GM12891 (cell line): ENCODE measurements around the gene ERMP1.
A peak's percentile ranks its signal among the peaks of the same experiment; 100 is the strongest.
"Not testable (repeated sequence)": the region's sequence is repeated elsewhere in the genome, so short reads cannot be mapped to it uniquely, and the experiment has no call there.

ENCODE experiments used
- DNase-seq: peaks from one replicate; pipeline ENCODE4 v3.0.0; 2011; ENCODE audit warnings: low spot score; ENCODE audit not compliant: insufficient read length
- FAIRE-seq: peaks from 2 replicates; lab custom pipeline; 2011; peaks lifted over from hg19 to GRCh38; lab: Jason Lieb, UNC
- PAX5 ChIP-seq: IDR thresholded peaks from 2 replicates; pipeline ENCODE4 v1.6.1; 2011; ENCODE audit warnings: low read length, moderate library complexity, mild to moderate bottlenecking; ENCODE audit not compliant: insufficient read depth, severe bottlenecking
- POLR2A ChIP-seq: IDR thresholded peaks from 2 replicates; pipeline ENCODE4 v1.6.1; 2011; ENCODE audit warnings: low read depth, low read length, control low read depth
- POLR2AphosphoS5 ChIP-seq: IDR thresholded peaks from 2 replicates; pipeline ENCODE4 v1.6.1; 2011; ENCODE audit warnings: low read depth, low read length, control low read depth
- POU2F2 ChIP-seq: IDR thresholded peaks from 2 replicates; pipeline ENCODE4 v1.6.1; 2011; ENCODE audit warnings: low read depth, mild to moderate bottlenecking, control low read depth, low read length, moderate library complexity
- SPI1 ChIP-seq: IDR thresholded peaks from 2 replicates; pipeline ENCODE4 v1.6.1; 2011; ENCODE audit warnings: low read depth, low read length, control low read depth
- TAF1 ChIP-seq: IDR thresholded peaks from 2 replicates; pipeline ENCODE4 v1.6.1; 2011; ENCODE audit warnings: low read depth, low read length, control low read depth

ERMP1 gene

DNA sequence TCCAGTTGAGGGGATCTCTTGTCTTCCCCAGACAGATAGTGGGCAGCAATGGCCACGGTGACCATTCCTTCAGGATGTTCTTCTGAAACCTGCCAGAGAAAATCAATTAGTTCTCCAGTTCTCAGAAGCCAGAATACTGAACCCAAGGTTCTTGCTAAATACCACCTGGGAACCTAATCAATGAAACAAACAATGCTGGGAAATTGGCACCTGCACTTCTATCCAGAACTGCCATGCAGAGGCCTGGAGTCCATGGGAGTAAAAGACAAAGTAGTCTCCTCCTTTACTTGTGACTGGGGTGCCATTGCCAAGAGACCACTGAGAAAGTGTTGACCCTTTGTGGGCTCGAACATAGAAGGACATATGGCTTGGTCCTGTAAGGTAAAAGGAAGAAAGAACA, 45.7 kb downstream of the ERMP1 start:
- TF ChIP-seq POU2F2 (no peak), POLR2A (no peak), TAF1 (no peak), POLR2AphosphoS5 (no peak), SPI1 (no peak), PAX5 (no peak)
- no peak for DNase-seq
- no peak for FAIRE-seq

DNA sequence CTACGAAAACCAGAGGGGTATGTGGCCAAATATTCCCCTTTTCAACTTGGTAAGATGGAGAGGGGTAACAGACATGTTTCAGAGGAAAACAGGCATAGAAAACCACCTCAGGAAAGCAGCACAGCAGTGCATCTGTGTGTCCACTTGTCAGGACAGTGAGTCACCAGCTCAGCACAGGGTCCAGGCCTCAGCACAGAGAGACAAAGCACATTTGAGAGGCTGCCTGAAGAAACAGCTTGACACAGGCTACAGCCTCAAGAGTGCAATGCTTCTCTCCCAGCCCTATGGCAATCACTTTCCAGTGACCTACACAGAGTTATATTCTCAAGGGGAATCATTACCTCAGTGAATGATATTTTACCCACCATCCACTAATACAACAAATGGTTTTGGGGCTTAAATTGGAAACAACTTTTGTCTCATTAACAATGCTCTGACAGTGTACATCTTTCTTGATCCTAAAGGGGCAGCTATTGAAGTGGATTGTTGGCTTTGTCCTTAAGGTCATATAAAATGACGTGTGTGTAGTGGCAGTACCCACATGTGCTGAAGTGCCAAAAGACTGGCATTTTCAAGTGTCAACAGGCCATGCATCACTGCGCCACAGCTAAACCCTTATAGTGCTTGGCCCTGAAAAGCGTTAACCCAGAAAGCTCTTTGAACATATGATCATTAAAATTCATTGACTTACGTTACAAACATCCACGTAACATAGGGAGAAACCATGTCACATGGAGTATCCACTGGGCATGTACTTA, 46.4 kb downstream of the ERMP1 start:
- FAIRE-seq (no peak), DNase-seq (no peak)
- TF ChIP-seq POLR2AphosphoS5 (peak; percentile 51; the same call in 1 of the 2 replicates), POLR2A (no peak), TAF1 (no peak), PAX5 (no peak), POU2F2 (no peak), SPI1 (no peak)

DNA sequence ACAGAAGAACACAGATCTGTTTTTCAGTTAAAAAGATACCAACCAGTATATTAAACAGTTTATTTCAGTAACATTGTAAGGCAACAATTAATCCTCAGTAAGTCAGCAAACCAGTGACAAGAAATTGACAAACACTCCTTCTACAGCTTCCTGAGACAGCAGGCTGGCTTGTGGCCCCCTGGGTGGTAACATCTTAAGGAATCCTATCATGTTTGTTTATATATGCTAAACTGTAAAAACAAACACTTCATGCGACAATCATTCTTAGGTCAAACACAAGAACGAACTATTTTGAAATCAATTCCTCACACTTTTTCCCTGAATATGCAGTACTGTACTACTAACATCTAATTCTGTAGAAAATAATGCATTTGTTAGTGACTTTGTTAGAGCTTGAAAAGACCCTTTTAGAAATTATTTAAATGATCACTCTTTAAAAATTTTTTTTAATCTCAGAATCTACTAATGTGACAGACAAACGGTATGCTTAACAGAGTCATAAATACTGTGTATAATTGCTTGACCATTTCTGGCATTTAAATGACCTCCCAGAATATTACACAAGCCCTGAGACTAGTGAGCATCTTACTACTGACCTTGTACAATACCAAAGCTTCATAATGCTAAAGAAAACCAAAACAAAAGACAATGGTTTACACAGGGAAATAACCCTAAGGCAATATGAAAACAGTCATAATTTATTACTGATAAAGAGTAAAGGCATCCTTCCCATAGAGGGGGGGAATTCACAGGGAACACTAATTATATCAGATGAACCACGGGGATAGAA, 48.2 kb downstream of the ERMP1 start:
- FAIRE-seq: no peak
- DNase-seq: no peak
- no peak for TF ChIP-seq POLR2AphosphoS5
- TF ChIP-seq POU2F2: no peak
- no peak for TF ChIP-seq SPI1
- no peak for TF ChIP-seq TAF1
- no peak for TF ChIP-seq PAX5
- no peak for TF ChIP-seq POLR2A

DNA sequence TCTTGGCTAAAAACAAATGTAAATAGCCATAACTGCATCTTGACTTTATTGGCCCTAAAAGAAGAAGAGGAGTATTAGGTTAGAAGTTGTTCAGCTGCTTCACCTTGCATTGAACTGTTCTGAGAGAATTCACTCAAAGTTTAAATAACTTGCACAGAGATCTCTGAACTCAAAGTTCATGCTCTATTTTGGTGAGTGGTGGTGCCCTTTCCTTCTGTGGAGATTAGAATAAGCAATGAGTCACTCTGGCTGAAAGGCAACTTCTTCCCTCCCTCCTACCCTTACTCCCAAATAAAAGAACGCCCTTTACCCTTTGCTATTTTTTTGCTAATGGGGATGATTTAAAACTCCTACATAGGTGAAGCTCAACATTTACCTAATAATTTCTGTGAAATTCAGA, 48.9 kb downstream of the ERMP1 start:
- FAIRE-seq (no peak), DNase-seq (no peak)
- TF ChIP-seq POLR2AphosphoS5 (no peak), POLR2A (no peak), PAX5 (no peak), SPI1 (no peak), POU2F2 (no peak), TAF1 (no peak)

- not testable (repeated sequence) for FAIRE-seq, DNase-seq
These were observed 49.5 kb downstream of the ERMP1 start for GRCh38 chr9:5783420-5783819.

DNA sequence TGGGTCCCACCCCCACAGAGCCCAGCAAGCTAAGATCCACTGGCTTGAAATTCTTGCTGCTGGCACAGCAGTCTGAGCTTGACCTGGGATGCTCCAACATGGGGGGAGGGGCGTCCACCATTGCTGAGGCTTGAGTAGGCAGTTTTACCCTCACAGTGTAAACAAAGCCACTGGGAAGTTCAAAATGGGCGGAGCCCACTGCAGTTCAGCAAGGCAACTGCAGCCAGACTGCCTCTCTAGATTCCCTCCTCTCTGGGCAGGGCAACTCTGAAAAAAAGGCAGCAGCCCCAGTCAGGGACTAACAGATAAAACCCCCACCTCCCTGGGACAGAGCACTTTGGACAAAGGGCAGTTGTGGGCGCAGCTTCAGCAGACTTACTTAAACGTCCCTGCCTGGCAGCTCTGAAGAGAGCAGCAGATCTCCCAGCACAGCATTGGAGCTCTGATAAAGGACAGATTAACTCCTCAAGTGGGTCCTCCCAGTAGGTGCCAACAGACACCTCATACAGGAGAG, 53.2 kb downstream of the ERMP1 start:
- not testable (repeated sequence) for FAIRE-seq, DNase-seq
- 0 out of 2 replicates have a peak, but pooled peaks have one; percentile 3 for TF ChIP-seq POLR2AphosphoS5

- FAIRE-seq: no peak
- TF ChIP-seq PAX5 (no peak), SPI1 (no peak), POLR2A (no peak), TAF1 (no peak), POU2F2 (no peak), POLR2AphosphoS5 (no peak)
- DNase-seq: no peak
These were observed 54.1 kb downstream of the ERMP1 start for GRCh38 chr9:5778805-5779204.

DNA sequence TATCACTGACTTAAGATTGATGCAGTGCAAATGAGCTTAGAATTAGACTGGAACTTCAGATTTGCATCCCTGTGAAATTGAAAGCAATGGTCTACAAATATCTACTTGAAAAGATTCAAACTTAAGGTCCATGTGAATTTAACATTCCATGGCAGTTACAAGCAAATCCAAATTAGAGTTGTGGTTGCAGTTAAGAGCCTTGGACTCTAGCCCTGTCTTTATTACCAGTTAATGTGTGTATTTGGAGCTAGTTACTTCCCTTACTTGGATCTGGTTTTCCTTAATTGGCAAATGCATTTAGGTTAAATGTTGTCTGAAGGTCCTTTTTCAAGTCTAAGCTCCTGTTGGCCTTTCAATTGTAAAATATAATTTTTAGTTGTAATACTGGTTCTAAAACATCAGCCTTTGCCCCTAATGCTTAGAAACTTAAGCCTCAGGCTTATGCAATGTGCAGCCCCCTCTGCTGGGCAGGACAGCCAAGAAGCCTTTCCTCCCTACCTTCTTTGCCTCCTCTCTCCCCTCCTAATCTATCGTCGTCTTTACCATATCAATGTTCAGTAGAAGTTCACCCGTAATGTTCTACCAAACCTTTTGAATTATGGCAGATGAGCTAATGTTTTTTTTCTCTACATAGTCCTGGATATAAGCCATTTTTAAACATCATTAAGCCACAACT, 59.5 kb downstream of the ERMP1 start:
- FAIRE-seq: peak; percentile 48
- no peak for DNase-seq
- TF ChIP-seq SPI1 (no peak), POLR2A (no peak), POU2F2 (no peak)
